Nucleus accumbens (tissue), 56 donors: ENCODE data around the gene NAA60.
"Not testable (repeated sequence)": the region's sequence is repeated elsewhere in the genome, so short reads cannot be mapped to it uniquely, and the experiment has no call there.

ENCODE experiments used
- DNase-seq, 56 donors: peaks; one replicate each; lab custom pipeline; 2025; lab: John Stamatoyannopoulos, UW

NAA60 gene

DNA sequence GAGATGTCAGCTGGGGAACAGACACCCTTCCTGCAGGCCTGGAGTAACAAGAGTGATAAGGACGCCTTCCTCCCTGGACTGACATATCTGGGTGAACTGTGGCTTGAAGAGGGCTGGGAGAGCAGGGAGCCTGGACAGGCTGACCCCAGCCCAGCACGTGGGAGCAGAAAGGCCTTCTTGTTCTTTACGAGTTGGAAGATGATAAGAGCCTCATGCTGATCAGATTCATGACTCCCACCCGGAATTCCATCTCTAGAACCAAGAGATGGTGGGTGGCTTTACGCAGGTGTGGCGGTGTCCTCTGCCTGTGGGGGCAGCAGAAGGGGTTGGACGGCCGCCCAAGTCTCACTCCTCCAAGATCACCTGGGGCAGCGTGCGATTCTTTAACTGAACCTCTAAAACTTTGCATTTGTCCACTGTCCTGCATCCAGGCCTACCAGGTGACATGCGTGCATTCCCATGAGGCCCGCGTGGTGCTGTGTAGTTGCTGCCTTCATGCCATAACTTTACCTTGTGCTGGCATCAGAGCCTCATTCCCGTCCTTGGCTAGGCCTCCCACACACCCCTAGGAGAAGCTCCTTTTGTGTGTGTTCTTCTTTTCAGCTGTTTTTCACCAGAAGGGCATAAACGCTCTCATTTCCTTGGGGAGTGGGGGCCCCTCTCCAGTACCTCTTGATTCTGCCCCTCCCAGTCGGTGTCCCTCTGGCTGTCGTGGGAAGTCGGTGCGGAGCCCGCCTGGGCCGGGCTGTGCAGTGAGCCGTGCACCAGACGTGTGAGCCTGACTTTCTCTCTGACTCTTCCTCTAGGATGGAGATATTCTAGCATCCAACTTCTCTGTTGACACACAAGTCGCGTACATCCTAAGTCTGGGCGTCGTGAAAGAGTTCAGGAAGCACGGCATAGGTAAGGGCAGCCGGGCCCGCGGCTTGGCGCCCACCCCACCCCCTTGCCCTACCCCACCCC lies 38.5 kb downstream of the NAA60 start:
- DNase-seq = peak in 10 of 56 donors; percentile 7 to 49 (median 18)

DNA sequence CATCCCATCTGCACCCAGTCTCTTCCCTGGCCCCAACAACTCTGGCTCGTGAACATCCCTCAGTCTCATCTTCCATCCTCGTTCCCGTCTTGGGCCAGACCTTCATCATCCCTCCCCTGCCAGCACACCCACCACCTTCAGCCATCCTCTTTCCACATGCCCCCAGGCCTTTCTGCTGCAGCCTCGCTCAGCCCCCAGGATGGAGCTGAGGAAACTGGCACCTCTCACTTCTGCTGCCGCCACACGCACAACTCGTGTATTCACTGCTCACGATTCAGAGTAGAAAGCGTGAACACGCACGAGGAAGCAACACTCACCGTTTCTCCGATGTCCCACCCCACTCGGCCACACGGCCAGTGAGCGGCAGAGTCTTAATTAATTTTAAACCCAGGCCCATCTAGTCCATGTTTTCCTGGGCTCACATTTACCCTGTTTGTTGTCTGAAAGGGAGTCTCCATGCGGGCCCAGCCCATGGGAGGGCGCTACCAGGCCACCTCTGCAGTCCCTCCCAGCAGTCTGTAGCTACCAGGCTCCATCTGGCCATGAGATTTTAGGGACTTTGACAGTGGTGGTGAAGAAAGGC lies 39.3 kb downstream of the NAA60 start:
- no peak for DNase-seq

DNA sequence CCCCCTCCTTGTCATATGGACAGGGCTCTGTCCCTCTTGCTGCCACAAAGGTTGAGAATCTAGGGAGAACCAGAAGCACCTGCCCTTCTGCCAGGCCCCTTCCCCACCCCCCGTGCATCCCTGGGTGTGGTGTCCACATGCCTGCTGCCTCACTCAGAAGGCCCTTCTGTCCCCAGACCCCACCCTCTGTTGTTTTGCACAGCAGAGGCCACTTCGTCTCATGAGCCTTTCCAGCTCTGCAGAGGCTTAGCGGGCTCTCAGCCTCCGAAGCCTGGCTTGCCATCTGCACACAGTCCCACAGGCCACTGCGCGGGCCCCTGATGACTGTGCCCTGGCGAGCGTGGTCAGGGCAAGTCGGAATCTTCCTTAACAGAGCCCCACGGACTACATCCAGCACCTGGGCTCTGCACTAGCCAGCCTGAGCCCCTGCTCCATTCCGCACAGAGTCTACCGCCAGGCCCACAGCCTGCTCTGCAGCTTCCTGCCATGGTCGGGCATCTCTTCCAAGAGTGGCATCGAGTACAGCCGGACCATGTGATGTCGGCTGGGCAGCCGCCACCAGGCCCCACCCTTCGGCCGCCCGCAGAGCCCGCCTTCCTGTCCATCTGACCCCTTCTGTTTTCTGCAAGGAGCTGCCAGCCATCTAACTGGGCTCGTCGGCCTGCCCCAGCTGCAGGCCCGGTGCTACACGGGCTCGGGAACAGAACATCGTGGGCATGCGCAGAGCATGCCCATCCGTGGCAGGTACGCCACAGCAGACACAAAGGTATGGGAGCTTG lies 41.0 kb downstream of the NAA60 start:
- peak in 9 of 56 donors; percentile 3 to 44 (median 32) for DNase-seq

DNA sequence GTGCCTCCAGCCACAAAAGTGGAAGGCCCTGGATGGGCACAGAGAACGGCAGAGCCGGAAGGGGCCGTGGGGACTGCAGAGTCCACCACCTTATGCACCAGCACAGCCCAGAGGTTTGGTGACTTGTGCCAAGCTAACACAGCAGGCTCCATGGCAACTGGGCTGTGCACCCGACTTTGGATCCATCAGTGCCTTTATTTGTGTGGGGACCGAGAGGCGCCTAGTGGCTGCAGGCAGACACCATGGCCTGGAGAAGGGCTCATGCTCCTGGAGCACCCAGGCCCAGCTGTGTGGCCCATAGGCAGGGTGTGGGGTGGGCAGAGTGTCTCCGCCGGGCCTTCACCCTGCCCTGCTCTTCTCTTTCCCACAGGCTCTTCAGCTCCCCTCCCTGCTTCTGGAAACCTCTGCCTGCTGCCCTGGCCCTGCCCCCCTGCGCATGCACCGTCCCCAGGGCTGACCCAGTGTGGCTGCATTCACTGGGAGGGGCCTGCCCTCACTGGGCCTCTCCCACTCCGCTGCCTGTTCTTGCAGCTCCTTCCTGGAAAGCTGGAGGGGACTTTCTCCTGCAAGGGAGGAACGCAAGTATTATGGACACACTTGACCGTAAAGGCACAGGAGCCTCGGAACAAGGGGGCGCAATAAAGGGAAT lies 41.7 kb downstream of the NAA60 start:
- no peak for DNase-seq

DNA sequence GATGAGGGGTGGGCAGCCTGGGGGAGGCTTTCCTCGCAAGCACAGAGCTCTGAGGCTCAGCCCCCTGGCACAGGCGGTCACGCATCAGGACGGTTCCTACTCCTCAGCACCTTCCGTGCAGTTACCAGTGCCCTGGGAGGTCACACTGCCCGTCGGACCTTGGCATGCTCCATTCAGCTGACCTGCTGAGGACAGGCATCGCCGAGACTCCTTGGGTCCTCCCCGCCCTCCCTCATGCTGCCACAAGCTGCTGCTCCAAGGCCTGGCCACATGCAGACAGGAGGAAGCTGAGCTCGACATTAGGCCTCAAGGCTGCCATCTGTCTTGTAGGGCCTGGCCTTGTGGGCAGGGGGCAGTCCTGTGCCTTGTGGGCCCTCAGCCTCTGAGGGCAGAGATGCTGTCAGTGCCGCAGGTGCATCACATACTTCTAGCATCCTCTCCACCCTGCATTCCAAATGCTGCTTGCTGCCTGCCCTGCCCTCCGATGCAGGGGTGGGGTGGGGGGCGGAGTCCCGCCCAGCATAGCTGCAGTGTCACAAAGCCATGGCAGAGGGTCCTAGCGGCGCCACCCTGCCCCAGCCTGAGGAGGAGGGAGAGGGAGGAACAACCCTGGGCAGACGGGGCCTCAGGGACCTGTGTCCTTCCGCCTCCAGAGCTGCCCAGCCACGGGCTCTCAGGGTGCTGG lies 42.5 kb downstream of the NAA60 start:
- DNase-seq = no peak

DNA sequence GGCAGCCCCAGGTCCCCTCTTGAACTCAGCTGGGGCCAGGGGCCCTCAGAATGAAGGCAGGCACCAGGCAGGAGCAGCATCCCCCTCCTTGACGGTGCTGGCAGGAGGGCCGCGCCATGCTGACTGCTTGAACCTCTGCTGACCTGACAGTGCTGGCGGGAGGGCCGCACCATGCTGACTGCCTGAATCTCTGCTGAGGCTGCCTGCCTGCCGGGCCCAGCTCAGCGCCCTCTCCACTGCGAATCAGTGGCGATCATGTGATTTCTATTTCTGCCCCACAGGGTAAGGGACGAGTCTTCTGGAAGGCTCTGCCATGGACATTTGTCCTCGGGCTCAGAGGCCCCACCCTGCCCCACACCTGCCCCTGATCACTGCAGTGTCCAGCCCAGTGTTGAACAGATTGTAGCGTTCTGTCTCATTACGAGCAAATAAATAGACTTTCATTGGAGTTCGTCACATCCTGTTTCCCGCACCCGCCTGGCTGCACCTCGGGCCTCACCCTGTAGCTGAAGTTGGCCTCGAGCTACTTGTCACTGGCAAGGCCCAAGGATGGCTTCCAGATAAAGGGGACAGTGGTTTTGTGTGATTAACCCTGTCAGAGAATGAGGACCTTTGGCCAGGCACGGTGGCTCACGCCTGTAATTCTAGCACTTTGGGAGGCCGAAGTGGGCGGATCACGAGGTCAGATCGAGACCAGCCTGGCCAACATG lies 43.2 kb downstream of the NAA60 start:
- DNase-seq = no peak

DNA sequence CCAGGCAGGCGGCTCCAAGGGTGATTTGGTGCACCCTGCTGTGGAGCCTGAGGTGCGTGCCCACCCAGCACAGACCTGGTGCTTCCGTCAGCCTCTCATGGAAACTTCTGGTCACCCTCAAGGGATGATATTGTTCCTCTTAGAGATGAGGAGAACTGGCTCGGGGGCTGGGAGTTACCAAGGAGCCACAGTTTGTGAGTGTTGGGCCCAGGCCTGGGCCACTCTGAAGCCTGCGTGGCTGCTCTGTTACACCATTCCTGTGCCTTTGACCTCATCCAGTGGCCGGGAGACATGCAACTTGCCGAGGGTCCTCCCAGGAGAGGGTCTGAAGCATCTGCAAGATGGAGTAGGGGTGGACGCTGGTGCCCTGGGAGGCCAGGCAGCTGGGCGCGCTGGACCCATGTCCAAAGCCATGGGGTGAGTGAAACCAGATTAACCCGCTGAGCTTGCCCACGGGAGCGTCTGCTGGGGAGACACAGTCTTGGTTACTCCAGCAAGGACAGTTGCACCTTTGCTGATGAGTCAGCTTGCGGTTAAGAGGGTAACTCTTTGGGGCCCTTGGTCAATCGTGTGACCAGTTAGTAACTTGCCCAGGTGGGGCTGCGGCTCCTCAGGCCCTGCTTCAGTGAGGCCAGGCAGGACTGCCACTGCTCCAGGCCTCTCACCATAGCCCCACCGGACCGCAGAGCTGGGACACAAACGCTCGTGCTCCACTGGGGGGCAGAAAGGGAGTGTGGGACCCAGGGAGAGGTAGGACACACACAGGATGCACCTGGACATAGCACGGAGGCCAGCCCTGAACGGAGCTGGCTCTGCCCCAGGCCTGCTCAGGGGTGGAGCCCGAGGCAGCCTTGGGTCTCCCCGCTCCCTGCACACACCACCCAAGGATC lies 44.3 kb downstream of the NAA60 start:
- DNase-seq = no peak

DNA sequence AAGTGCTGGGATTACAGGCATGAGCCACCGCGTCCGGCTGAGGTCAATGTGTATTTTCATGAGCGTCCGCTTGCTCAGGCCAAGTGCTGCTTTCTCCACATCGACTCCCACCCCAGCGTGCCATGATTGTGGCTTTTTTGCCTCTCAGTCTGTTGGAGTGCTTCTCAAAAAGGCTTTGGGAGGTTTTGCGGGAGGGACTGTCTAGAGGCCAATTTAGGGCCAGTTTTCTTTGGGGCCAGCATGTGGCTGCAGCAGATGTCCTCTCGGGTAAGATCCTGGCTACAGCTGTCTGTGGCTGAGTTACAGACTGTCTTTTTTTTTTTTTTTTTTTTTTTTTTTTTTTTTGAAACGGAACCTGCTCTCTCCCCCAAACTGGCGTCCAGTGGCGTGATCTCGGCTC lies 45.3 kb downstream of the NAA60 start:
- no peak for DNase-seq

DNA sequence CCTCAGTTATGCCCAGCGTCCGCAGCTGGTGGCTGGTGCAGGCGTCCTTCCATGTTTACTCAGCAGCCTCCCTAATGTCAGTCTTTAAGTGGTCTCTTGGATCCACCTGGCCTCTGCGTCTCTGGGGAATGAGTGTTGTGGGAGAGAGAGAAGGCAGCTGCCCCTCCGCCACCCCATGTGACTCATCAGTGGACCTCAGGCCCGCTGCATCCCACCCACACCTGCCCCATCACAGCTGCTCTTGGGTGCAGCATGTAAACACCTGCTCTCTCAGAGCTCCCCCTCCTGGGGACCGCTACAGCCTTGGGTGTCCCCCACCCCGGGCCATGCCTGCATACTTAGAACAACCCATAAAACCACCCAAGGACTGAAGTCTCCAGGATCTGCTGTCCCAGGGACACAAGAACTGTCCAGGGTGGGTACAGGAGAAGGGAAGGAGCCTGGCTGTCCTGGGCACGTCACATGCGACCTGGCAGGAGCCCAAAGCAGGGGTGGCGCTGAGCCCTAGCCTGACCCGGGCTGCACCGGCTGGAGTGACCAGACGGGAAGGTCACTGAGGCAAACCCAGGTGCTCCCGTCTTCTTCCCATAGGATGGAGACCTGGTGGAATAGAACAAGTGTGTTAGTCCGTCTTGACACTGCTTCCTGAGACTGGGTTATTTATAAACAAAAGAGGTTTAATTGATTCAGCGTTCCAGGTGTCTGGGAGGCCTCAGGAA lies 47.6 kb downstream of the NAA60 start:
- DNase-seq = no peak

DNA sequence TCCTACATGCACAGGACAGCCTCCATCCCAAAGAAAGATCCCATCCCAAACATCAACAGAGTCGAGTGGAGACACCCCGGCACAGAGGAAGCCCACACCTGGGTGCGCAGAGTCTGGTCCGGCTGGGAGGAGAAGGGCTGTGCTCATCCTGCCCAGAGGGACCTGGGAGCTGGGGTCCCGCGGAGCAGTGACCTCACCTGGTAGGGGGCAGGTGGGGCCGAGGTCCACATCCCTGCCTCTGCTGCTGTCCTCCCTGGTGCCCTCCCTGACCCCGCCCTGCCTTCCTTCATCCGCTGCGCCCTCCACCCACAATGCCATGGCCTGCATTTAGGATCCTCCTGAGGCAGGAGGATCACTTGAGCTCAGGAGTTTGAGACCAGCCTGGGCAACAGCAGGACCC lies 48.9 kb downstream of the NAA60 start:
- DNase-seq = no peak

DNA sequence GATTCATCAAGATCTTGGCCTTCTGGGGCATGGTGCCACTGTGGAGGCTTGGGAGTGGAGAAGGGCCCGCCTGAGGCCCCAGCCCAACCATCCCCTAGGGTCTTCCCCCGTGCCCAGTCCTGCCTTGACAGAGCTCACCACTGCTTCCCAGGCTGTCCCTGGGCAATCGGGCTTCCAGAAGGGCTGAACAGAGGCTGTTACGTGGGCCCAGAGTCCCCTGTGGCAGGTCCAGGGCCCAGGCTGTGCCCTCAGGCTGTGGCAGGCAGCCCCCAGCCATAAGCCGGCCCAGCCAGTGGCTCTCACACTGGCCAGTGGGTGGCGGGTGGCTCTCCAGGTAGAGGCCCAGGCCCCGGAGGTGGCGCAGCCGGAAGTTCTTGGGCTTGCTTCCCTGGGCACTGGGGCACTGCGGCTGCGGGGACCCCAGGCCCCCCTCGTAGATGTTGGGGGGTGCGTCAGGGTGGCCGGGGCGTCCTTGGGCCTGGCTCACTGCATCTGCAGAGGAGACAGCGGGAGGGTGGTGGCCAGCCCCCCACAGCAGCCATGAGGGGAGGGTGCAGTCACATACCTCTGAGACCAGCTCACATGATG lies 51.0 kb downstream of the NAA60 start:
- no peak for DNase-seq

DNA sequence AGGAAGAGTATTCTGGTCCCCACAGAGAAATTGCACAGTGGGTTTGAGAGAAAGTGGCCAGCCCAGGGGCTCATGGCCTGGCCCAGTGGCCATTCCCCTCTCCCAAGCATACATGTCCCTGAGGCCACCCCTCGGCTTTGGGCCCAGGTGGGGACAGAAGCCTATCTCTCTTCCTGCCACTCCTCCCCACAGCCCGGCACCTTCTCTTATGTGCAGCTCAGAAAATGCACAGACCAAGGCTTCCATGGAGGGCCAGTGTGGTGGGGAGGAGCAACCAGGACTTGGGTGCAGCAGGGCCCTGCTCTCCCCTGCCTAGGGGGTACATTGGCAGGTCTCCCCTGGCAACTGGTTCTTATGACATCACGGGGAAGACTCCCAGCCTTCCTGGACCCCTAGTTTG lies 51.7 kb downstream of the NAA60 start, which contains the start of gene C16orf90:
Gene C16orf90, minus strand, starts transcription at position 314 of the 400 bp plus-strand sequence. Its CDS starts 68 bp downstream, at position 246.
- DNase-seq = no peak

DNA sequence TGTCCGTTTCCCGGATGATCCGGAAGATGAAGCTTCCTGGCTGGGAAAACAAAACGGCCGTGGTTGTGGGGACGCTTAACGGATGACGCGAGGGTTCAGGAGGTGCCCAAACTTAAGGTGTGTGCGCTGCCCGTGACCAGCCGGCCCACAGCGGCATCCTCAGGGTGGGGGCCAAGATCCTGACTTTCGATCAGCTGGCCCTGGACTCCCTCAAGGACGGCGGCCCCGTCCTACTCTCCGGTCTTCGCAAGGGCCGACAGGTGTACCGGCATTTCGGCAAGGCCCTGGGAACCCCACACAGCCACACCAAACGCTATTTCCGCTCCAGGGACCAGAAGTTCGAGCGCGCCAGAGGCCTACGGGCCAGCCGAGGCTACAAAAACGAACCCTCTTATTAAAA lies 52.9 kb downstream of the NAA60 start:
- no peak for DNase-seq

DNA sequence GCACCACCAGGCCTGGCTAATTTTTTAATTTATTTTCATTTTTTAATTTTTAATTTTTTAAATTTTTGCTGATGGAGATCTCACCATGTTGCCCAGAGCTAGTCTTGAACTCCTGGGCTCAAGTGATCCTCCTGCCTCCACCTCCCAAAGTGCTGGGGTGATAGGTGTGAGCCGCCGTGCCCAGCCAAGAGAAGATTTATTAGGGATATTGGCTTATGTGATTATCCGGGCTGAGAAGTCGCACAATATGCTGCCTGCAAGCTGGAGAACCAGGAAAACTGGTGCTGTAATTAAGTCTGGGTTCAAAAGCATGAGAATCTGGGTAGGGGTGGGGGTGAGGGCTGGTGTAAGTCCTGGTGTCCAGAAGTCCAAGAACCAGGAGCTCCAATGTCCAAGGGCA lies 54.3 kb downstream of the NAA60 start:
- no peak for DNase-seq

DNA sequence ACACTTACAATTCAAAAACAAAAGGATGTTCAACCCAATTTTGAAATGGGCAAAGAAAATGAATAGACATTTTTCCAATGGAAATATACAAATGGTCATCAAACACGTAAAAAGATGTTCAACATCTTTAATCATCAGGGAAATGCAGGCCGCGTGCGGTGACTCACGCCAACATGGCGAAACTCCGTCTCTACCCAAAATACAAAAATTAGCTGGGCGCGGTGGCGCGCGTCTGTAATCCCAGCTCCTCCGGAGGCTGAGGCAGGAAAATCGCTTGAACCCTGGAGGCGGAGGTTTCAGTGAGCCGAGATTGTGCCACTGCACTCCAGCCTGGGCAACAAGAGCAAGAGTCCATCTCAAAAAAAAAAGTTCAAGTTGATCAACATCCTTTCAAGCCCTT lies 55.5 kb downstream of the NAA60 start:
- DNase-seq = no peak

DNA sequence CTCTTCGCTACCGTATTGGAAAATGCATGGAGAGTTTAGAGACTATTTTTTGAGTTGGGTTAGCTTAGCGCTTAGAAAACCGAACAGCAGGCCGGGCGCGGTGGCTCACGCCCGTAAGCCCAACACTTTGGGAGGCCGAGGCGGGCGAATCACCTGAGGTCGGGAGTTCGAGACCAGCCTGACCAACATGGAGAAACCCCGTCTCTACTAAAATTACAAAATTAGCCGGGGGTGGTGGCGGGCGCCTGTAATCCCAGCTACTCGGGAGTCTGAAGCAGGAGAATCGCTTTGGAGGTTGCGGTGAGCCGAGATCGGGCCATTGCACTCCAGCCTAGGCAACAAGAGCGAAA lies 57.9 kb downstream of the NAA60 start:
- not testable (repeated sequence) for DNase-seq

DNA sequence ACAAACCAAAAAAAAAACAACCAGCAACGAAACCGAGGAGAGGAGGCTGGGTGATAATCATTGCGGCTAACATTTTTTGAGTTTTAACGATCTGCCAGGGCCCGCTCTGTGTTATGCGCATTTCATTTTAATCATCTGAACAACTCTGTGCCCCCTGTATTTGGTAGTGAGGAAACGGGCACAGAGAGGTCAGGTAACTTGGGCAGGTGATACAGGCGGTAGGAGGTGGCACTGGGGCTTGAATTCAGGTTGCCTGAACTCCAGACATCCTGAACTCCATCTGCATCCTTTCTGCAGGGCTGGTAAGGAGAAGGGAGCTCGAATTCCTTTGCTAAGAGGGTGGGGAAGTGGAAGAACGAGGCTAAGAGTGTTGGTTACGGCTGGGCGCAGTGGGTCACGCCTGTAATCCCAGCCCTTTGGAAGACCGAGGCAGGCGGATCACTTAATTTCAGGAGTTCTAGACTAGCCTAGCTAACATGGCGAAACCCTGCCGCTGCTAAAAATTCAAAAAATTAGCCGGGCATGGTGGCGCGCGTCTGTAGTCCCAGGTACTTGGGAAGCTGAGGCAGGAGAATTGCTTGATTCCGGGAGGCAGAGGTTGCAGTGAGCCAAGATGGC lies 58.4 kb downstream of the NAA60 start:
- no peak for DNase-seq
